HG03558 (cell line): ENCODE results near the gene CCDC178.
"Not testable (repeated sequence)": the region's sequence is repeated elsewhere in the genome, so short reads cannot be mapped to it uniquely, and the experiment has no call there.

Experiments used
- ATAC-seq: cut with Tn5 transposase; IDR thresholded peaks from one replicate; pipeline ENCODE4 v1.9.1; 2021; ENCODE audit warnings: moderate number of reproducible peaks; ENCODE audit not compliant: unreplicated experiment; ENCODE audit errors: extremely low read depth

Gene CCDC178

DNA sequence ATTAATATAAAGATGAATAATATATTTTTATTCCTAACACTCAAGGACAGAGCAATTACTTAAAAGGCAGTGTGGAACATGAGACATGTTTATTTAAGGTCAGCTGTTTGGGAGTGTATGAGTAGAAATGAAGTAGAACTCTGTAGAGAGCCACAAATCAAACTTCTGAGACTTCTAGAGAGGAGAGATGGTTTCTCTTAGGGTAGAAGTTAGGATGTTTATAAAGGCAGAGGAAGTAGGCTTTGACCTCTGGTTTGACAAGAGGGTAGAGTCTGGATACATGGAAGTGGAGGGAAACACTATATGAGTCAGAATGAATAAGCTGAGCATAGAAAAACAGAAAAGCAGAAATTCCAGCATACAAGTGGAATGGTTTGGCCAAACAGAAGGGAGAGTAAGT, 405.6 kb downstream of the CCDC178 start:
- ATAC-seq: no peak

DNA sequence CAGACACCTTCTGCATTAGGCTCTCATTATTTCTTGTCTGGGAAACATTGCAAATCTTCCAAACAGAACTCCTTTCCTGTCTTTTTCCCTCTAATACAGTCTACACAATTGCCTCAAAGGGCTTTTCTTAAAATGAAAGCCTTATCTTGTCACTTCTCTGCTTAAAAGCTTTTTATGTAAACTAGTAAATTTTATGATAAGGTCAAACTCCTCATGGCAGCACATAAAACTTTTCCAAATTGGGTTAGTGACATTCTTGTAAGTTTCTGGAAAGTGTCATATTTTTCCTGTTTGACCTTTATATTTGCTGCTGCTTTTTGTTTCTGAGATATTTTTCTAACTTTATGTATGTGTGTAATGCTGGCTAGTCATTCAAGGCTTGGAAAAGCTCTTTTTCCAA, 406.3 kb downstream of the CCDC178 start:
- no peak for ATAC-seq

DNA sequence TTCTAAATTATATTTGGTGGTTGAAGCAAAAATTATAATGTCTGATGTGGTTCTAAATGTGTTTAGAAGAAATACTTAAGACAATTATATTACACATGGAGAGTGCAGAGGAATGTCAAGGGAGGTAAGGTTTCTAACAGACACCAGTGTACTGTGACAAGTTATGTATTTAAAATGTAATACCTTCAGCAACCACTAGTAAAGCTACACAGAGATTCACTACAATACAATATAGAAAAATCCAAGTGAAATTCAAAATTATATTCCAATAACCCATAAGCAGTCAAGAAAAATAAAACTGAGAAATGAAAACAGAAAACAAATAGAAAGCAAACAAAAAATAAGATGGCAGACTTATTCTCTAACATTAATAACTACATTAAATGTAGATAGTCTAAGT, 418.2 kb downstream of the CCDC178 start:
- no peak for ATAC-seq

DNA sequence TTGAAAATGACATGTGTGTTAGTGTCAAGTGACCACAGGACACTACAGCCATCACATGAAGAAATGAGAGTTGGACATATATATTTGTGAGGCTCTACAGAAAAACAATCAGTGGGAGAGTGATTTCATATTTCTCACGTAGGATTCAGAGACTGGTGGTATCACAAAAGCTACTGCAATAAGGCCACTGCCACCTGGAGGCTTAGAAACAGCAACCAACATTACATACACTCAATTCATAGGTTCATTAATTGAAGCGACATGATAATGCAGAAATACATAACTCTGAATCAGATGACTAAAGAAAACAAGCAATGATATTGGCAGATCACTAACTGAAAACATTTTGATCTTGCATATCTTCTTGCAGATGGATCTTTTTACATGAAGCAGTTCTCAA, 419.6 kb downstream of the CCDC178 start:
- ATAC-seq: no peak

DNA sequence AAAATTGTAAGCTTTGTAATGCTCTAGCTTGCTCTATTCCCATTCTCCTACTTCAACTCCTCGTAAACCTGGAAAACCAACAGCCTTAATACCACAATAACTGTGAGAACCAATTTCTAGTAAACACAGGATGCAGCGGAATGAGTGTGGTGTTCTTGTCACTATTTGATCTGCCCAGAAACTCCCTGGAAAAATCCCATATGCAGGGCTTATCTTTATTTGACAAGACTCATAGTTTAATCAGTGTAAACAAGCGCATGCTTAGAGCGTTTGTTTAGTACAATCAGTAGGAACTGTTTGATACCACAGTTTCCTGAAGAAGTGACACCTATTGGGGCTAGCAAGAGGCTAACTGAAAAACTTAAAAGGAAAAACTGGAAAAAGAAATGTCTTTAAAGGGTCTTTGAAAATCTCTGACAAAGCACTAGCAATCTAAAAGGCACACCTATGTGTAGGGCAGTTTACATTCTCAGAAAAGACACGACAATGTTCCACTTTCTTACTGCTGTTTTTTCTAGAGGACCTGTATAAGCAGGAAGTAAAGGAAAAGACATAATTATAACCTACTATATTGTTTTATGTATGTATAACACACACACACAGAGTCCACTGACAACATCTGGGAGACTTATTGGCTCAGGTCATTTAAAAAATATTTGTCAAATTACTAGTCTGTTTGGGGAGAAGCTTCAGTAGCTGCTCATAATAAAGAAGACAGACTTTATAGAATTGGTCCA, 426.3 kb downstream of the CCDC178 start:
- ATAC-seq: no peak

DNA sequence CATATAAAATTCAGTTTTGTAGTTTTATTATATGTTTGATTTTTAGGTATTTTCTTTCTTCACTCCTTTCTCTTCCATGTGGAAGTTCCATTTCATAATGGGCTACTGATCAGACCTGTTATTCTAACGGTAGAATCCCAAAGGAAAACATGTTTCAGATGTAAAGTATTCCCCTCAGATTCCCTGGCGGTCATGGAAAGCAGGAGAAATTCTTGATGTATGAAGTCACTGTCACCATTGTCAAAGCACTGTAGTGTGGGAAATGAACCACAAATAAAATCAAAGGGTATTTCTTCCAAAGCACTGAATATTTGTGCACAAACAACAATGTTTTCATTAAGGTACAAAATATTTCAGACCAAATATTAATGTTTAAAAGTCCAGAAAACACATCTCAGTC, 430.4 kb downstream of the CCDC178 start:
- no peak for ATAC-seq

DNA sequence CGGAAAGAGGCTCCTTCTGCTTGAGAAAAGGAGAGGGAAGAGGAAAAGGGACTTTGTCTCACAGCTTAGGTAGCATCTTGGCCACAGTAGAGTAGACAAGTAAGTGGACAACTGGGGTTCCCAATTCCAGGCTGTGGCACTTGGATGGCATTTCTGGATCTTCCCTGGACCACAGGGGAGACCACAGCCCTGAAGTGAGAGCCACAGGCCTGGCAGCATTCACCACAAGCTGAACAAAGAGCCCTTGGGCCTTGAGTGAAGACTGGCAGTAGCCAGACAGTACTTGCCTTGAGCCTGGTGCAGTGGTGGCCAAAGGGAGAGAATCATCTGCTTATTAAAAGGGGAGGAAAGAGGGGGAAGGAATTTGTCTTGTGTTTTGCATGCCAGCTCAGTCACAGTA, 441.6 kb downstream of the CCDC178 start:
- ATAC-seq: no peak

DNA sequence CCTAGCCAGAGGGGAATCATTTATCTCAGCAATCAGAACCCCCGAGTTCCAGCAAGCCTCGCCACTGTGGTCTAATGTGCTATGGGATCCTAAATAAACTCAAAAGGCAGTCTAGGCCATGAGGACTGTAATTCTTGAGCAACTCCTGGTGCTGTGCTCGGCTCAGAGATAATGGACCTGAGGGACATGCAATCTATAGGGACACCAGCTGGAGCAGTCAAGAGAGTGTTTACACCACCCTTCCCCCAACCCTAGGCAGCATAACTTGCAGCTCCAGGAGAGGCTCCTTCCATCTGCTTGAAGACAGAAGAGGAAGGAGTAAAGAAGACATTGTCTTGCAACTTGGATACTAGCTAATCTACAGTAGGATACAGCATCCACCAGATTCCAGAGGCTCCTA, 442.2 kb downstream of the CCDC178 start:
- ATAC-seq: no peak

DNA sequence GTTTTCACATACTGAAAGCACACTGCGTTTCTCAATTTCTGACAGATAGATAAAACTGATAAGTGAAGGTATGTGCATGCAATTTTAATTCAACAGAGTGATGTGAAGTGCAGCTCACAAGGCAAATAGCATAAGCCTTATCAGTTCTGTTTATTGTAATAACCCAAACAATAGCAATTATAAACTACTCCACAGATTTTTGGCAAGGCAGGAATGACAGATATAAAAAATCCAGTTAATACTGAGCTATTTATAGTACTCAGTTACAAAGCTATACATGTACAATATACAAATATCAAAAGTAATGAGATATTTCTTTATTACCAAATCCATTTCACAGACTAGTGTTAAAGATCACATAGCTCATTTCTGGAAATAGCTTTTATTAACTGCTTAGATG, 456.8 kb downstream of the CCDC178 start:
- ATAC-seq: no peak

DNA sequence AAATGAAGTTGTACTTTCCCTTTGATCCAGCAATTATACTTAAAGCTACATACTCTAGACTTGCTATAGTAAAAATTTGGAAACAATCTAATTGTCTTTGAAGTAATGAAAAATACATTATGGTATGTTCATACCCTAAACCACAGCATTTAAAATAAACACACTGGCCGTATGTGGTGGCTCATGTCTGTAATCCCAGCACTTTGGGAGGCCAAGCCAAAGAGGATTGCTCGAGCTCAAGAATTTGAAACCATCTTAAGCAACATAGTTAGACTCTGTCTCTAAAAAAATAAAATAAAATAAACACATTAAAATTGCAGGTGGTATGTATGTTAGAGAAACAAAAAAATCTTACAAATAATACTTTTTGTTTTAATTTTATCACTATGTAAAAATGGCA, 459.6 kb downstream of the CCDC178 start:
- no peak for ATAC-seq

DNA sequence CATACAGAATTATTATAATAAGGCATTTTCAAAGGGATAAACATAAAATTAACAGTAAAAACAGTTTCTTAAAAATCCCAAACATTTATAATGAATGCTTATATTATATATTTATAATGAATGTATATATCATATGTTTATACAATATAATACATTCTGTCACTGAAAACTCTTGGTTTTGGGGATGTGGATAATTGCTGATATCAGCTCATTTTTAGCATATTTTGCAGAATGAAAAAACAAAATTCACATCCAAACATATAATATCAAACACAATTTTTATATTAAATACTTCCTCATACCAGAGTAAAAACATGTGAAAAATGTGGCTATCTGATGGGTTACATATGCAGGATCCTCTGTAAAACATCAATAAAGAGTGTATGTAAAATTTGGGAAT, 465.0 kb downstream of the CCDC178 start:
- ATAC-seq: no peak

DNA sequence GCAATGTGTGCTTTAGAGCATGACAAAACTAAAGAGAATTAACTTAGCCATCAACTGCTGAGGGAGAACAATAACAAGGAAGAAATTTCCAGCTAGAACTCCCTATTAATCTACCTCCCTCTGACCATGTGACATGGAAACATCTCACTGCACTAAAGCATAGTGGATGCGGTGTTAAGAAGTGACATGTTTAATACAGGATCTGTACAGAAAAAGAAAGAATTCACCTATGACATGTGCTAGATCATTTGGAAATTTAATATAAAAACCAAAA, 465.4 kb downstream of the CCDC178 start:
- no peak for ATAC-seq

DNA sequence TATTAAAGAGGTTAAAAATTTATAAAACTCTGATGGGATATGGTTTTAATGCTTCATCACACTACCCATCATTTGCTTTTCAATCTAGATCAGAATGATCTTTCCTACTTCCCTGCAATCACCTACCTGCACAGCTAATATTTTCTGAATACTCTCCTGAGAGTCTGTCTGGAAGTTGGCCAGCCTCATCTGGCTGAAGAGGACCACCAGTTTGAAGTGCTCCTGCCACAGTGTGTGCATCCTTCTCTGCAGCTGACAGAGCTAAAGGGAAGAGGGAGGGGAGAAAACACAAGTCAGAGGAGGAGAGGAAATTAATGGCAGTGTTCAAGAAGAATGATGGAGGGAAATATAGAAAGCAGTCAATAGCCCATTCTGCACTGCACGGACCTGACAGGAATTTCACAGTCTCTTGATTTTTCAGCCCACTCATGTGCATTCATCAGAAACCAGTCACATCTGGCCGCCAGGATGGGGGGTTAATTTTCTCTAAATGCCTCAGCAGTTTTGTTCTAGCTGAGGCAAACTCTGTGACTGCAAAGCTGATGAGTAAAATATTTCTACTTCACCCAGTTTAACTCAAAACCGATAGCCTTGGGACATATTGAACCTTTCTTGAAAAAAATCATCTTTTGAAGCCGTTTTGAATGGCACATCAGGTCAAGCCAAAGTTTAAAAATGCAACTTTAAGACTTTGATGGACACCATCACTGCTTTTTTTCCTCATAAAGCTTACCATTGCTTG, 465.9 kb downstream of the CCDC178 start:
- ATAC-seq: peak; percentile 73

DNA sequence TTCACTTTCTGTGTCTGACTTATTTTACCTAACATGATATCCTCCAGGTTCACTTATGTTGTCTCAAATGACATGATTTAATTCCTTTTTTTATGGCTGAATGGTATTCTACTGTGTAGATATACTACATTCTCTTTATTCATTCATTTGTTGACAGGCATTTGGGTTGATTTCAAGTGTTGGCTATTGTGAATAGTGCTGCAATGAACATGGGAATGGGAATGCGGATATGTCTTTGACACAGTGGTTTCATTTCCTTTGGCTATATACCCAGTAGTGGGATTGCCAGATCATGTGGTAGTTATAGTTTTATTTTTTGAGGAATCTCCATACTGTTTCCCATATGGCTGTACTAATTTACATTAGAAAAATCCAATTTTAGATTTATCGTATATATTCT, 472.3 kb downstream of the CCDC178 start:
- ATAC-seq: no peak

DNA sequence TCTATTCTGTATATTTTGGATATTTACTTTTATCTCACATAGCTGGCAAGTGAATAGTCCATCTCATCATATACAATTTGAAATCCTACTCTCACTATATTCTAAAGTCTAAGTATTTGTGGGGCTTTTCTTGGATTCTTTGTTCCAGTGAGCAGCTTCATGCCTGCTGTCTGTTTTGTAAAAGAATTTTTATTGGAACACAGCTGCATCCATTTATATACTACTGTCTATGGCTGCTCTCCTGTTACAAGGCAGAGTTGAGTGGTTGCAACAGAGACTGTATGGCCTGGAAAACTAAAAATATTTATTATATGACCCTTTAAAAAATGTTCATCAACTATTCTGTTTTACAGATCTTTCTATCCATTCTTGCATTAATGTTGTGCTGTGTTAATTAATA, 474.4 kb downstream of the CCDC178 start:
- ATAC-seq: no peak

DNA sequence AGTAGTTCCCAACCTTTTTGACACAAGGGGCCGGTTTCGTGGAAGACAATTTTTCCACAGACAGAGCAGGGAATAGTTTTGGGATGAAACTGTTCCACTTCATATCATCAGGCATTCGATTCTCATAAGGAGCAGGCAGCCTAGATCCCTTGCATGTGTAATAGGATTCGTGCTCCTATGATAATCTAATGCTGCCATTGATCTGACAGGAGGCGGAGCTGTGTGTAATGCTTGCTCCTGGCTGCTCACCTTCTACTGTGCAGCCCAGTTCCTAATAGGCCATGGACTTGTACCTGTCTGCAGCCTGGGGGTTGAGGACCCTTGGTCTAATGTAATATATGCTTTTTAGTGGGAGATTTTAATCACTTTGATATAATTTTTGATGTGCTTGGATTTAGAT, 479.0 kb downstream of the CCDC178 start:
- no peak for ATAC-seq

DNA sequence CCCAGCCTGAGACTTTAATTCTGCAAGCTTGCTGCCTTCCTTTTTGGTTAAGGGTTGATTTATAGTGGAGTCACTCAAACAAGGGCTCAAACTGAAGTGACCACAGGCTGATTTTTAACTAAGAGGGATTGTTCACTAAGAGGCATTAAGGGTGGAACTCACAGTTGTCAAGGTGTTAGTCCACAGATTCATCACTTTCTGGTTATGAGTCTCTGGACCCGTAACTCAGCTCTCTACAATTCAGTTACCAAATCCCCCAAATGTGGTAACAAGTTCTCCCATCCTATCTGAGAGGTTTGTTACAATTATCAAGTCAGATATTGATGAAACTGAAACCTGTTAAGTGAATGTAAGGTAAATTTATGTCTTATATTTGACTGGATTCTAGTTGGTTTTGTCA, 481.8 kb downstream of the CCDC178 start:
- peak; percentile 67 for ATAC-seq

DNA sequence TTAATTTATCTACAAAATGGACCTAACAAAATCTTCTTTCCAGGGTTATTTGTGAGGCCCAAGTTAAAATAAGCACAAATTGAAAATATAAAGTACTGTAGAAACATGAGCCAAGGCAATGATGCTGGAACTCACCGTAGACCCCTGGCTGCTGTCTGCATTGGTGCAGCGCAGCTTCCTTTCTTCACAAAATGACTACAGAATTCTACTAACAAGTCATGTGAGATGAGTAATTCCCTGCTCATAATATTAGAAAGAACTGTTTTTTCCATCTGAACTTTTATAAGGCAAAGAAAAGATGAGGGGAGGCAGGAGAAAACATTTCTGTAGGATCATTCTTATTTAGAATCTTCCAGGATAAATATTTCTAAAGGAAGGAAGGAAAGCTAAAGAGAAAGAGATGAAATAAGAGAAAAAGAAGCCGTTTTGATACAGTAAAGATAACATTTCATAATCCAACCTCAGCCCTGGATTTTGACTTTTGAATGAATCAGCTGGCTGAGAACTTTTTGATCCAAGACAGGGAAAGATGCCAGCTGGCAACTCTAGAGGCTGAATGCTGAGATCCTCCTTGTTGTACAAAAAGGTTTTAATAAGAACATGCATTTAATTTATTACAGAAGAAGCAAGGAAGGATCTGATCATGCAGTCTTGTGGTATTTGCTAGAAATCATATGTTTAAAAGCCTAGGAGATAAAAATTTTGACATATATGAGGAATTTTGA, 483.8 kb downstream of the CCDC178 start:
- ATAC-seq: no peak

DNA sequence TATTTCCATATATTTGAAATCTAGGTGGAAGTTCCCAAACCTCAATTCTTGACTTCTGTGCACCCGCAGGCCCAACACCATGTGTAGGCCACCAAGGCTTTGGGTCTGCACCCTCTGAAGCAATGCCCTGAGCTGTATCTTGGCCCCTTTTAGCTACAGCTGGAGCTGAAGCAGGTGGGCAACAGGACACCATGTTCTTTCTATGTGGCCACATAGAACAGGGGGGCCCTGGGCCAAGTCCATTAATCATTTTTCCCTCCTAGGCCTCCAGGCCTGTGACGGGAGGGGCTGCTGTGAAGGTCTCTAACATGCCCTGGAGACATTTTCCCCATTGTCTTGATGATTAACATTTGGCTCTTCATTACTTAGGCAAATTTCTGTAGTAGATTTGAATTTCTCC, 488.2 kb downstream of the CCDC178 start:
- not testable (repeated sequence) for ATAC-seq

DNA sequence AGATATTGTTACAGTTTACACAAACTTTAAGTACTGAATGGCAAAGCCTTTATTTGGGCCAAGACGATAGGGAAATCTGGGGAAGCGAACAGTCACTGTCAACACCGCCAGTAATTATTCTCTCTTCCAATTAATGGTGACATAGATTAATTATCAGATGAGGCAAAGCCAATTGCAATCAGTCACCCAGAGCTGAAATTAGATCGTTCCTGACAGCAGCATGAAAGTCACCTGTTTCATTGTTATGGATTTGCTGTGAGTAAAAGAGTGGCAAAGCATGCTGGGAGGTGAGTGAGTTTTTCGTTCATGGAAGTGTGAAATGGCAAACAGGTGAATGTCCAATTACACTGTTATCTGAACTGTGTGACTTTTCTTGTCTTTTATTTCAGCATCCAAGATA, 502.9 kb downstream of the CCDC178 start:
- ATAC-seq: no peak

DNA sequence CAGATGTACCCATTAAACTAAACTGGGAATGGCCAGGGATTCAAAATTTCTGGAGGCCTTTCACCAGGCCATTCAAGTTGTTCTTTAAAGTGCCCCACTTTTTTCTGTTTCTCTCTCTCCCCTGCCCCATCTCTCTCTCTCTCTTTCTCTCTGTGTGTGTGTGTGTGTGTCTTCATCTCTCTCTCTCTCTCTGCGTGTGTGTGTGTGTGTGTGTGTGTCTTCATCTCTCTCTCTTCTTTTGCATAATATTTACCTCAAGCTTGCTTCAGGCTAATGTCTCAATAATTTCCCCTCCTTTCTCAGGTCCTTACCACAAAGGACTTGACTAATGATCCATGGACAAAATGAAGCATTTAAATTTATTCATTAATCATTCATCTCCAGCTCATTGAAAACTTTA, 503.5 kb downstream of the CCDC178 start:
- no peak for ATAC-seq

DNA sequence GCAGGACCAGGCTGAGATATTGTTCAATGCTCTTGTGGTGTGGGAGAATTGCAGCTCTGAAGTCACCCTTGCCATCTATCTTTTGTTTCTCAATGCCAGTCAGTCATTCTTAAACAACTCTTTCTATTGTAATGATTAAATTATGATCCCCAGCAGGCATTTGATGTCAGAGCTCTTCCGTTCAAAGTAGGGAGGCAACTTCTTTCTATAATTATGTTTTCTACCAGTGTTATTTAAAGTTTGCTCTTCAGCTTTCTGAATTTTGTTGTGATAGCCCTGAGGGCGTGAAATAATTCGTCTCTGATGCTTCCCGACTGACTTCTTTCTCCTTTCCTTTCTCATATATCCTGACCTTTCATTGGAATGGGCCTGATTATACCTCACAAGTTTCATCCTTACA, 506.3 kb downstream of the CCDC178 start:
- ATAC-seq: no peak
